LHCN-M2 (cell line): ENCODE measurements around the gene ASZ1. TPM values are rescaled to one million over a fixed set of nuclear protein-coding genes. Genes with fewer than 3 reads are reported as not detected.

Experiments
- DNase-seq: peaks from one replicate; pipeline ENCODE4 v3.0.0-alpha.2; 2012; ENCODE audit warnings: low read depth
- total RNA-seq: library from RNA; depleted of rRNA; stranded (reverse); fragments of >200 nt; gene quantifications from 2 replicates; pipeline ENCODE4 v1.2.3, GENCODE V29; 2014

The ASZ1 gene
- total RNA-seq, 1 experiment from 2014 or later, result not detected

DNA sequence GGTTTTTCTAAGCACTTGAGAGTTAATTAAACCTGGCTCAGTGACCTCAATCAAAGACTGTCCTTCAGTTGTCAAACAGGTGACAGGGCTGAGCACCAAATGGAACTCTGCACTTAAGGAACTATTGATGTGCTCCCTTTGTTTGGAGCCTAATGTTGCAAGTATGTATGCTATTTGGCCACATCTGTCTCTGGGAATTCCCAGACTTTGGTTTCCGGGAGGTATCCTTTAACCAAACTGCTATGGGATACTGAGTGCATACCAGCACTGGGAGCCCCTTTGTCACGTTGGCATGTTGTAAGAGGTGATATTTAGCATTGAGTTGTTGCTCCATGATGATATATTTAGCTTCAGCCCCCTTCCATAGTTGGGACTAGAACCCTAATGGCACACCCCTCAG, 25.2 kb downstream of the ASZ1 start:
- DNase-seq, result no peak

DNA sequence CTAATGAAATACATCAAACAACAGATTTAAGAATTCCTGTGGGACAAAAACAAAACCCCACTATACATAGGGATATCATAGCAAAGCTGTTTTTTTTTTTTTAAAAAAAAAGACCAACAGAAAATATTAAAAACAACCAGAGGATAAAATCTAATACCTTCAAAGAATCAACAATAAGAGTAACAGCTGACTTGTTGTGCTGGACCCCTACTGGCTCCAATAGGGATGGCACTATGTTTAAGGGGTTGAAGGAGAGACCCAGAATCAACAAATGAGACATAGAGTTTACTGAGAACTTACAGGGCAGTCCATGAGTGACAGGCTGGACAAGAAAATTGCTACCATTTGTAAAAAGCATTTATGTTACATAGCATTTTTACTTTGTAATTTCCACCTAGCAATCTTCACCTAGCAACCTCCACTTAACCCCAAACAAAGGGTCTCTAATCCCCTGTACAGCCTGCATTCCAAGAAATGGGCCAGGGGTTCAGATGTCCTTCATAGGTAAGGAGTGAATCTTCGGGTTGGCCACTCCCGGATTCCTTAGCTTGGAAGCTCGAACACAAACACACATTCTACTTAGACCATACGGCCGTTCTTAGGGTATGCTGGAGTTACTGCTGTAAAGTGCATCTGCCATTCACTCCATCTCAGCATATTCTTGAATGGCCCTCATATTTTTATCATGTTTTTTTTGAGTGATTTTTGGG, 25.8 kb downstream of the ASZ1 start:
- peak; percentile 12 for DNase-seq

DNA sequence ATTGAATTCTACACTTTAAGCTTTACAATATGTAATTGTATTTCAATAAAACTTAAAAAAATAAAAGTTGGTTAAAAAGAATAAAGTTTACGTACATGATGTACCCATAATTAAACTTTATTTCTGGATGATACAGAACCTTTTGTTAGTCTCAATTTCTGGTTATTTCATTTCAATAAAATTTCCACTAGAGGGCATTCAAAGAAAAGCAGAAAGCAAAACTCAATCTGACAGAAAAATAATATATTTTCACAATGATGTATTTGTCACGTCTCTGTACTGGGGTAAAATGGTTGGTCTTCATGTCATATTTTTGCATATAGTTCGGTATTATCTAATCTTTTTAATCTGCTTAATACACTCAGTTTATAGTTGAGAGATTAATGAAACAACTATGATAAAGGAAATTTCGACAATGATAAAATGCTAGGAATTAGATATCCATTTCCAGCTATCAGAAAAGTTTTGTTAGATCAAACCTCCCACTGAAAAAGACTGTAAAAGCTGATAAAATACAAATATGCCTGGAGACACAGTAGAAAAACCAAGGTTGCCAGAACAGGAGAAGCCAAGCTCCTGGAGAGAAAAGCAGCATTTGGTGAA, 27.4 kb downstream of the ASZ1 start:
- peak; percentile 10 for DNase-seq

DNA sequence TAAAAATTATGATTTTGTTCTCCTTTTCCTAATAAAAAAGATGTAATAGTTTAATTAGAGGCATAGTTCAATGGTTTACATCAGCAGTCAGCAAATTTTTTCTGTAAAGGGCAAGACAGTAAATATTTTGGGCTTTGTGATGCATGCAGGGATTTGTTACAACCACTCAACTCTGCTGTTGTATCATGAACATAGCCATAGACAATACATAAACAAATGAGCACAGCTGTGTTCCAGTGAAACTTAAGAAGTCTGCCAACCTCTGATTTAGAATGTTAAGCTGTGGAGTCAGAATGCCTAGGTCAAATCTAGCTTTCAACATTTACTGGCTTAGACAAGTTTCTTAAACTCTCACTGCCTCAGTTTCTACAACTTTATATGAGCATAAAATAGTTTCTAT, 31.6 kb downstream of the ASZ1 start:
- DNase-seq, result peak; percentile 8

DNA sequence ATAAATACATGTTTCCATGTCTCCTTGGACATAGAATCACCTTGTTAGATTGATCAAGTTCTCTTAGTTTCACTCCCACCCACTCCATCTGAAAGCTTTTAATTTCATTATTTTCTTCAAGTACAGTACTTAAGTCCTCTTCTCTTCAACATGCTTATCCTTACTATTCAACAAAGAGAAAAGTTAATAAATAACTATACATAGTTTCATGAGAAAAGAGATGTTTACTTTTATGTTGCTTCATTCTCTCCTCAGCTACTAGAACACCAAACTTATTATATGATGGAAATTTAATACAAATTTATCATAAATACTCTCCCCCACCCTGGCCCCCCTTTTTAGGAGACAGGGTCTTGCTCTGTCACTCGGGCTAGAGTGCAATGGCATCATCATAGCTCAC, 33.5 kb downstream of the ASZ1 start:
- no peak for DNase-seq

DNA sequence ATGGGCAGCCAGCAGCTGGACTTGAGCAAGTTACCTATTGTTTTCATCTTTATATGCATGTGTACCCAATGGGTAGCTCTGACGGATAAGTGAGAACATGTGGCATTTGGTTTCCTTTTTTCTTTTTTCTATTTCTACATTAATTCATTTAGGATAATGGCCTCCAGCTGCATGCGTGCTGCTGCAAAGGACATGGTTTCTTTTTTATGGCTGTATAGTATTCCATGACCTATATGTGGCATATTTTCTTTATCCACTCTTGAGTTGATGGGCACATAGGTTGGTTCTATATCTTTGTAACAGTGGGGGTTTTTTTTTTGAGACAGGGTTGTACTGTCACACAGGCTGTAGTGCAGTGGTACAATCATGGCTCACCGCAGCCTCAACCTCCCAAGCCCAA, 37.4 kb downstream of the ASZ1 start:
- DNase-seq, result no peak

DNA sequence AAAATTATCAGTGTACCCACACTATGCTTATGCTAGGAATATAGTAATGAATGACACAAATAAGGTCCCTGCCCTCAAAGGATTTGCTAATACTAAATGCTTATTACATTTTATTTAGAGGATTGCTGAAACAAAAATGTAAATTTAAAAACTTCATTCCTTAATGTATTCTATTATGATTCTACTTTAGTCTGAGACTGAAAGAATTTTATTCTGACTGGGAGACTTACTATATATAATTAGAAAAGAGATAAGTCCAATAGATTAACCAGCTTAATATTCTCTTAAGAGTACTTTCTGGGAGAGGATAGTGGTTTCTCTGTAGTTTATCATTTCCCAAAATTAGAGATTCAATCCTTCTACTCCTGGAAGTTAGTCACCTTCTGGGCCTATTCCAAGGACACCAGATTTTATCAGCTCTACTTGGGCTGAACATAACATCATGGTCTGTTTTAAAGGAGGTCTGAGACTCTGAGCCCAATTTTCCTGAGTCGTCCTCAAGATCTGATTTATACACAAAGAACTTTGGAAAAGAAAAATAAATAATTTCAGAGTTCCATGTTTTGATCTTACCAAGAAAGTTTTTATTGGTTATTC, 41.1 kb downstream of the ASZ1 start:
- no peak for DNase-seq

DNA sequence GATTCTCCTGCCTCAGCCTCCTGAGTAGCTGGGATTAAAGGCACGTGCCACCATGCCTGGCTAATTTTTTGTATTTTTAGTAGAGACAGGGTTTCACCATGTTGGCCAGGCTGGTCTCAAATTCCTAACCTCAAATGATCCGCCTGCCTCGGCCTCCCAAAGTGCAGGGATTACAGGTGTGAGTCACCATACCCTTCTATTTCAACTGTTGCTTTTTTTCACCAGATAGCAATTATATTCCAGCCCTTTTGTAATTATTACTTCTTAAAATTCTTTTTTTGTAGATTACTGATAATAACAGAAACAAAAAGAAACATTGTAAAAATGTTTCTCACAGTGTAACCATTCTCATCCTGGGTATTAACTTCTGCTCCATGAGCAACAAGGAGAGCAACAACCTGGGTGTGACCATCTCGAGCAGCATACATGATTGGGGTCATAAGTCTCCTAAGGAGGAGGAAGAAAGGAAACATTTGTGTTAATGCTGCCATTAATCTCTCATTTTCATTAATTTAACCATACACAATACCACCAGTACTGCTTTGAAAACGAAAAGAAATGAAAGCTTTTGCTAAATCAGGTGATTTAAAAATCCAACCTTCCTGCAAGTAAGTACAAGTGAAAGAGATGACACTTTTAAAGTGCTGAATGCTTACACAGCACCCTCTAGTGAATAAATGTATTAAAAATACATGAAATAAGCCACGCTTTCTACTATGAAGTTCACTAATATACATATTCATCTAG, 41.8 kb downstream of the ASZ1 start:
- DNase-seq, result peak; percentile 18

DNA sequence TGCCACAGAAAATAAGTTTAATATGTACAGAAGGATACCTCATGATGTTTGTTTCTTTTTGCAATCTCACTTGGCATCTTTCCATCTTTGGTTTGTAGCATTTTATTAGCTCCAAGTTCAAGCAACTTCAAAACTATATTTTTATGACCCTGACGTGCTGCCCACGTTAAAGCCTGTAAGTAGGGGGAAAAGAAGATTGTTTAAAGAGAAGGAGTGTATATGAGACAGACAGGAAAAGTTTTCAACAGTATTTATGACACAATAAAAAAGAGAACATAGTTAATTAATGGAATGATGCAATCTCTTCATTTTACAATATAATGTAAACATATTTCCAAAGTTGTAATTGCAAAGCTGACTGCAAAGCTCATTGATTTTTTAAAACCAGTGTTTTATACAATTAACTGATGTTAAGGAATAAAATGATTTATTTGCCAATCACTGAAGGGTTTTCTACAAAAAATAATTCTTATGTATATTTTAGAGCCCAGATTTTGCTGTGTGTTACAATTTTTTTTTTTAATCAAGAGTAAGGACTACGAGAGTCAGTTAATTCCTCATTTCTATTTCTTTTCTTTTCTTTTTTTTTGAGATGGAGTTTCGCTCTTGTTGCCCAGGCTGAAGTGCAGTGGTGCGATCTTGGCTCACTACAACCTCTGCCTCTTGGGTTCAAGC, 42.5 kb downstream of the ASZ1 start:
- no peak for DNase-seq

DNA sequence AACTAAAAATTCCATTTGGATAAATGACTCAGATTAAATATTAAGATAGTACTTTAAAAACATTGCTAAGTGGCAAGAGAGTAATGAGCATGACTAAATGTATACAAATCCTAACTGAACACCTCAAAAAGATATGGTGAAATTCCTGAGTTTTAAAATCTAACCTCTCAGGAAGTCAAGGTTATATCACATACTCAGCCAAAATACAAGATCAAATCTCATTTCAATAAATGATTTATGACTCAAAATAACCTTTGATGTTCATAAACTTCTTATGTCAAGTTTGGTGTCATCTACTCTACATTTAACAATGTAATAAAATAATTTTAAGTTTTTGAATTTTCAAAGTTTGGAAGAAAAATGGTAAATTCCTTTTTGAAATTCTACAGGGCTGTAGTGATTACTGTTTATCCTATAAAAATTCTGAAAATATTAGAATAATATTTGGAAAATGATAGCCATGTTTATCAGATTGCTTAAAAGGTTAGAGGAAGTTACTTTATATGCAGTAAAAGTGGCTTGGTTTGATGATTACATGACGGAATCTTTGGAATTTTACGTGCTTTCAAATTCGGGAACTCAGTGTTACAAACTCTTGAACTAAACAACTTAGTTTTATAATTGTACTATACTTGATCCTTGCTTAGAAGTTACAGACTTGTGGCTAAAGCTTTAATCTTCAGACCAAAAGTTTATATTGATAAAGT, 43.7 kb downstream of the ASZ1 start:
- no peak for DNase-seq

DNA sequence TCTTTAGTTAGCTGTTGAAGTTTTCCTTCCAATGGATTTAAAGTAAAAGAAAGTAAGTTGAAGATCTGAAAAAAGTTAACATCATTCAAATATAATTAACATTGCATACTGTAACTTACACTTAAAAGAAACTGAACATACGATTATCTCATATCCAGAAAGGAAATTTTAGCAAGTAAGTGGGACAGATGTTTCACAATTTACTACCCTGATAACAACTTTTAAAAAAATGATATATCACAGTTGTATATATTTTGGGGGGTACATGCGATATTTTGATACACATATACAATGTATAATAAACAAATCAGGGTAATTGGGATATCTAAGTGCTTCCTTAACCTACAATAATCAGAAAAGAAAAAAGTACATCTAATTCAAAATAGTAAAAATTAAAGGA, 44.2 kb downstream of the ASZ1 start:
- no peak for DNase-seq

DNA sequence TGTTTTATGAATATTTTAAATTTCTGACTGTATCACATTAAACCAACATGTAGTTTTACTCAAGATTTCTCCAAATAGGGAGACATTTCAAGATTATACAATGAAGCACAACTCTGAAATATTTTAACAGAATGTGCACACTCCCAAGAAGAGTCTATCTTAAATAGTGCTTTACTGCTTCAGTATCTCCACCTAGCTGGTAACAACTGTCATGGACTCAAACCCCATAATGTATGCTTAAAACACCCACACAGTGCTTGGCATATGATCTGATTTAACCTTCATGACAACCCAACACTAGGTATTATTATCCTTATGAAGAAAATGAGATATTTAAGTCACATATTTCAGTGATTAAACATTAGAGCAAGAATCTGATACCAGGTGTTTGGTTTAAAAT, 45.9 kb downstream of the ASZ1 start:
- no peak for DNase-seq

DNA sequence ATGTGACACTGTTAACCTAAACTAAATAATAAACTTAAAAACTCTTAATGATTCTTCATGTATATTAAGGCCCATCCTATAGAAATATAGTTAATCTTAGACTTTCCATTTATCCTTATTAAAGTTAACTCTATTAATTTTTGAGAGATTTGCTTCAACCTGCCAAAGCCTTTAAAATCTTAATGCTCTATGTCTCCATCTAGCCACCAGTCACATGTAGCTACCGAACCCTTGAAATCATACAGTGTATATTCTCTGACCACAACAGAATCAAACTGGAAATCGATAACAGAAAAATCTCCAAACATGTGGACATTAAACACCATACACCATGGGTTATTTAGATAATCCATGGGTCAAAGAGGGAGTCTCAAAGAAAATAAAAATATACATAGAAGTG, 51.9 kb downstream of the ASZ1 start:
- DNase-seq, result peak; percentile 3

DNA sequence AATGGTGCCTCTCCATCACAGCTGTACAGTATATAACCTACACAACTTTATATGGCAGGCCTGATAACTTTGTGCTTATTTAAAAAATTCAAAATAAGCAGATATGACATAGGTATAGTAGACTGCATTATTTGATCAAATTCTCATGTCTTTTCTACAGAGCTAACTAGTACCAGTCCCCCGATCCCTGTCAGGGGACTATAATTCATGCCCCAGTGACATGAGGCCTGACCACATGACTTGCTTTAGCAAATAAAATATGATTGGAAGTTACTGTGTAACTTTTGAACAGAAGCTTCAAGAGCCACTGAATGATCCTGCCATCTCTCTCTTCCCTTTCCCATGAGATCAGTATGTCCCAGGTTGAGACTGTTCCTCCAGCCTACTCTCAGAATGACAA, 55.2 kb downstream of the ASZ1 start:
- DNase-seq, result no peak

DNA sequence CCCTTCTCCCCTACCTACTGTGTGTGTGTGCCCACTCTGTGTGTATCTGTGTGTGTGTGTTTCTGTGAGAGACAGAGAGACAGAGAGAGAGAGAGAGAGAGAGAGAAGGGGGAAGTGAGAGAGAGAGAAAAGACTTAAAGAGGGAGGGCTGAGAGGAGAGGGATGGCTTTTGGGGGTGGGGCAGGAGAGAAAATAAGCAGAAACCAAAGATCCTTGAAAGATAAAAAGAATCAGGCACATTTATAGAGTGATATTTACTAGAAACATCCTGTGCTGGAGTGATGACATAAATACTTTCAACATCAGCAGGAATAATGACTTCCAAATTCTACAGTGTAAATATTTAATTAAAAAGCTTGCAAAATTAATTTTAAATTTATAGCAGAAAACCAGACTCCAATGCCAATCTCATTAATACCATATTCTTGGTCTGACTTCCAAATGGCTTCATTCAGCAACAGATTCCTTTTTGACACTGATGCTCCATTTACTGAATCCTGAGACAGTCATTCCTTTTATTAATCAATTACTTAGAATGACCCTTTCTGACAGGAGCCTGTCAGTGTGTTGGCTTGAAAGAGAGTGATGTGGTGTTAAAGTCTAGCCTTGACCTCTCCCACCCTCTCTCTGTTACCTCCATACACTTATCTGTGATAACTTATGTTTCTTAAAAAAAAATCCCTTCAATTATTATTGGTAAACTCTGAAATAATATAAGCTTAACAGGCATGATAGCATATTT, 62.8 kb downstream of the ASZ1 start:
- DNase-seq, result no peak

DNA sequence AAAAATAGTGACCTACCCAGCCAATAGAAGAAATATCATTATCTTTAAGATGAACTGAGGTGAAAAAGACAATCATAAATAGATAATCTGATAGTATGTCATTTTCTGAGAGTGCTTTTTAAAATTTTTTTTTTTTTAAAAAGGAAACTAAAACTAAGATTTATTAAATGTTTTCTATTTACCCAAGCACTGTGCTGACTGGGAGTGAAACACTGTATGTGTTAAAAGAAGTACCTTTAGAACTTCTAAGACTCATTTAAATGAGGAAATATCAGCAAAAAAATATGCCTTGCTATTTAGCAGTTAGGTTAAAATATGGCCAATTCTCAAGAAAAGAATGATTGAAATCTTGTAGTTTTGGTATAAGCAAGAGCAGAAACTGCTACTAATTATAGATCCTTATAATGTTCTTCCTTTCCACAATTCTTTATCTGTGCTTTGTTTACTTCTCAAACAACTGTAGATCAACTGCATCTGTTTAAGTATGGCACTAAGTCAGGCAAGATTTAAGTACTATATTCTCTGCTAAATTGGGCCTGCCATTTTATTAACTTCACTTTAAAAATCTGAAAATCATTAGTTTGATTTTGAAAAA, 64.9 kb downstream of the ASZ1 start:
- no peak for DNase-seq

DNA sequence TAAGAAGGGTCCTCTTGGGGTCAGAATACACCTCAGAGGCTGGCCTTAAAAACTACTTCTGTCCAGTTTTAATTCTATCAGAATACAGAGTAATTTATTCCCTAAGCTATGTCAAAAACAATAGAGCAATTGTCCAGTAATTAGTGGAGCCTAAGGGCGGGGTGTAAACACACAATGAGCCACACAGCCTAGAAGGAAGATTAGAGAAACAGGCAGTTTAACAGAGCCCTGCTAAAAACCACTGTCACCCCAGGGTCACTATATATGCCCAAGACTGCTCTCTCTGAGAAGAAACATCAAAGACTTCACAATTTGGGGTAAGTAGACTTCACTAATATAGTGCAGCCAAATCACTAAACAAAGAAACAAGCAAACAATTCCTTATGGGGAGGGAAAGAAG, 77.3 kb downstream of the ASZ1 start:
- DNase-seq, result no peak

DNA sequence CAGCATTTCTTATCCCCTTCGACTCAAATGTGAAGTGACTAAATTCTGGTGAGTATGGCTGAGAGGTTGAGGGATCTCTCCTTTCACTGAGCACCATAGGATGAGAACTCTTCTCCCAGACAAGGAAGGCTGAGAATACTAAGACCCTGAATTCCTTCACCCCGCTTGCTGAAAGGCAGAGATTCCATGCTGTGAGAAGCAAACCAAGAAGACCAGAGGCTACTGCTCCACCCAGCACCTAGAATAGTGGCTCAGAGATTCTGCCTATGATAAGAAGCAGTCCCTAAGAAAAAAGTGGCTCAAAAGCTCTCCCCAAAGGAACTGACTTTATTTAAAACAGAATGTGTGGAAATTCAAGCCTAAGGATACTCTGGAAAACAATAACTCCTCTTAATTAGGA, 77.7 kb downstream of the ASZ1 start:
- no peak for DNase-seq

DNA sequence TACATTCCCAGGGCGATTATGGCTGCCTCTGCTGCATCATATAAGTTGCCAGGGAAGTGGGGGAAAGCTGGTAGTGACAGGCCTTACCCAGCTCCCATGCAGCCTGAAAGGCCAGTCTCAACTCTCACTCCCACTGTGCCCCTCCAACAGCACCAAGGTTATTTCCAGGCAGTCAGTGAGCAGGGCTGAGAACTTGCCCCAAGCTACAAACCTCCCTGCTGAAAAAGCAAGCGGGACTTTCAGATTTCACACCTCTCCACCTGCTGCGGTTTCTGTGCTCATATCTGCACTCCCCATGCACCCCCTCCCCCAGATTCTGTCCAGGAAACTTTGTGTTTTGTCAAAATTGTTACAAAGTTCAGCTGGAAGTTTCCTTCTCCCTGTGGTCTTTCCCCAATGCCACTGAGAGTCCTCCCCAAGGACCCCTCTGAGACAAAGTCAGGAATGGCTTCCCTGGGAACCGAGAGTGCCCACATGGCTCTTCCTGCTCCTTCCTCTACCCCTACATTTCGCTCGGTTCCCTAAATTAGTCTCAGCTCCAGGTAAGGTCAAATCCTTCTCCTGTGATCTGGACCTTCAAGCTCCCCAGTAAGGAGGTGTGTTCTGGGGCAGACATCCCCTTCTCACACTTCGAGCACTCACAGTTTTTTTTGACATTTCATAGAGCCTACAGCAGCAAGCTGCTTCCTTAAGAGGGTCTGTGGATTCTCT, 79.2 kb downstream of the ASZ1 start:
- no peak for DNase-seq

DNA sequence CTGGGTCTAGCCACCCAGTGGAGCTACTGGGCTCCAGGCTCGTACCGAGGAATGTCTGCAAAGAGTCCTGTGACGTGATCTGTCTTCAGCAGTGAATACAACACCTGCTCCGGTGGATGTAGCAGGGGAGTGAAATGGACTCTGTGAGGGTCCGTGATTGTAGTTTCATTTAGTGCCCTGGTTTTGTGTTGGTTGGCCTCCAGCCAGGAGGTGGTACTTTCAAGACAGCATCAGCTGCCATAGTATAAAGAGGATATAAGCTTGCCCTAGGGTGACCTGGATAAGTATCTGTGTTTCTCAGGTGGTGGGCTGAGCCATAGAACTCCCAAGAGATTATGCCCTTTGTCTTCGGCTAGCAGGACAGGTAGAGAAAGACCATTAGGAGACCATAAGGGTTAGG, 79.8 kb downstream of the ASZ1 start:
- DNase-seq, result no peak
